ENCODE results near the gene RAB13.

The RAB13 gene

DNA sequence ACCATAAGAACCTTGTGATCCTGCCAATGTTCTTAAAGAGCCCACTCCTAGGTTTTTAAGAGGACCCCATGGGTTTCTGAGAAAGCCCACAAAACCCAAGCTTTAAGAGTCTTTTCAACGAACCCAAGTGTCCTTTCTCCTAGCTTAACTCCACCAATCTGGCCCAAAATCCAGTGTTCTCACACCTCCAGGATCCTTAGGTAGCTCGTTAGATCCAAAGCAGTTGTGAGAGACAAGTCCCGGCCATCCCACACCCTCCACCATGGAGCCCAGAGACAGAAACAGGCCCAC lies 41.4 kb downstream of the RAB13 start:
- Mint-ChIP-seq H3K27me3 (no peaks in the 10 kb centered on the region), H3K4me1 (peaks cover 54% of the 10 kb centered on the region), H3K27ac (ENCODE audit: low read depth) (peak overlapping the region; percentile 95), H3K36me3 (ENCODE audit: insufficient read depth) (peaks cover 54% of the 10 kb centered on the region), H3K9me3 (no peaks in the 10 kb centered on the region), H3K4me3 (peak overlapping the region; percentile 81)
- DNase-seq (ENCODE audit: low spot score in 2 of 2) (no peak), ATAC-seq (replicated peaks; ENCODE audit: extremely low read depth, poor library complexity, severe bottlenecking) (no peak)

DNA sequence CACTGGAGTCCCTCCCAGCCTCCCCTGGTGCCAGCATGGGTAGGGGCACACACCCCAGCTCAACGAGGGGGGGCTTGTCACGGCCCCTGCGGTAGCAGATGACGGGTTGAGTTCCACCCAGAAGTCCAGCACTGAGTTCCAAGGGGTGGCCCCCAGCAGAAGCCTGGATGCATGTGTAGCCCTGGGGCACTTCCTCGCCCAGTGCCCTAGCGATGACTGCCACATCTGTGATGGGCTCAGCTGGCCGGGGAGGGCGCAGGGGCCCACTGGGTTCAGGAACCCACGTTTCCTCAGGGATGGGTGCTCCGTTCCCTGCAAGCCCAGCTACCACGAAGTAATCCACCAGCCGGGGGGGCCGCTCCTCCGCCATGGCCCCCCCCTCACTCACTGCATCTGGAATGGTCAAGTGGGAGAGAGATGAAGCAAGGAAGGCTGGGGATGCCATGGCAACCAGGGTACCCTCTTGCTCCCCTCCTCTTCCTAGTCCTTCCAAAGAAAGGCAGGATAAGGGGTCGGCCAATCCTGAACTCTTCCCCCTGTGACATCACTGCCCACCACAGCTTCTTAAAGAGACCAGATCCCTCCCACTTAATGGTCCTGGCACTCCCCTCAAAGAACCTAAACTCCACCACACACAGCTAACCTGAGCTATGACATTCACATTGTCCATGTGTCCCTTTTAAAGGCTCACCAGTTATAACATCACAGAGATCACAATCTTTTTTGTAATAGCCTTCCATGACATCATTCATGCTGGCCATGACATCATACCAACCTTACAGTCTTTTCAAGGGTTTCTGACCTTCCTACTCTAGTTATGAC lies 41.9 kb downstream of the RAB13 start:
- DNase-seq (ENCODE audit: low spot score in 2 of 2) (no peak), ATAC-seq (replicated peaks; ENCODE audit: extremely low read depth, poor library complexity, severe bottlenecking) (no peak)
- peak overlapping the region; percentile 81 for H3K4me3 Mint-ChIP-seq
- peaks cover 59% of the 10 kb centered on the region for H3K36me3 Mint-ChIP-seq (ENCODE audit: insufficient read depth)
- peak overlapping the region; percentile 95 for H3K27ac Mint-ChIP-seq (ENCODE audit: low read depth)
- peaks cover 54% of the 10 kb centered on the region for H3K4me1 Mint-ChIP-seq
- H3K27me3 Mint-ChIP-seq = no peaks in the 10 kb centered on the region
- H3K9me3 Mint-ChIP-seq = no peaks in the 10 kb centered on the region

- H3K9me3 Mint-ChIP-seq = no peaks in the 10 kb centered on the region
- peaks cover 54% of the 10 kb centered on the region for H3K4me1 Mint-ChIP-seq
- ATAC-seq (replicated peaks; ENCODE audit: extremely low read depth, poor library complexity, severe bottlenecking) (no peak), DNase-seq (ENCODE audit: low spot score in 2 of 2) (no peak)
- peak overlapping the region; percentile 72 for H3K27ac Mint-ChIP-seq (ENCODE audit: low read depth)
- H3K27me3 Mint-ChIP-seq = no peaks in the 10 kb centered on the region
- peaks cover 56% of the 10 kb centered on the region for H3K36me3 Mint-ChIP-seq (ENCODE audit: insufficient read depth)
- H3K4me3 Mint-ChIP-seq = peak overlapping the region; percentile 16
Measured at GRCh38 chr1:153942766-153943549, 43.2 kb downstream of the RAB13 start.

DNA sequence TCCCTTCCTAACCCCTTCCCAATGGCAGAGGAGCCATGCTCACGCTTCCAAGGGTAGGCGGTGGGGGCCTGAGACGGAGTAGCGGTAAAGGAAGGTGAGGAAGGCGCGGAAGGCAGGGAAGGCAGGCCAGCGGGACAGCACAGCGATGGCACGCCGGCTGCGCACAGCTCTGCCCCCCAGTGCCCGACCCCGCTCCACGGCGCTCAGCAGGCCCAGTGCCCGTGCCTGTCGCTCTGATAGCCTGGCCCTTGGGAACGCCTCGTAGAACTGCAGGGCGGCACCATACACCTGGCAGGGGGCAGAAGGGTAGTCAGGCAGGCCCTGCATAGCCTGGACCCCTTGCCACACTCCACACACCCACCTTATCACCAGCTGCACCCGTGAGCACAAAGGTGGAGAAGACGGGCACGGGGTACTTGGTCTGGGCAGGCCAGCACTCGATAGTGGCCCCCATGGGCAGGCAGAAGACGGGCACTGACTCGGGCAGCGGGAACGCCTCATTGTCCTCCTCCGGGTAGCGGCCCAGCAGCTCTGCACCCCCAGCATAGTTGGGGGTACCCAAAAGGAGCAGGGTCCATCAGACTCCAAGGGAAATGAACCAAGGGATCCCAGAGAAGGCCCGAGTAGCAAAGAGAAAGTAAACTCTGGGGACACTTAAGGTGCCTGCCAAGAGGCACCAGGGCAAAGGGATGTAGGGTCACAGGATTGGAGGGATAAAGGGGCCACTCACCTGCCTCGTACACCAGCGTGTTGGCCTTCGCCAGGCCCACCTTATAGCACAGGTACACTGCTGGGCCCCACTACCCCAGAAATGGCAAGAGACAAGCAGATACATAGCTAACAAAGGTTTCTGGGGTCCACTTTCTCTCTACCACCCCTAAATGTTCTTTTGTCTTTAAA lies 44.1 kb downstream of the RAB13 start:
- peaks cover 56% of the 10 kb centered on the region for H3K4me1 Mint-ChIP-seq
- no peaks in the 10 kb centered on the region for H3K27me3 Mint-ChIP-seq
- H3K27ac Mint-ChIP-seq (ENCODE audit: low read depth) = peak overlapping the region; percentile 72
- H3K4me3 Mint-ChIP-seq = no peak overlapping the region
- peaks cover 59% of the 10 kb centered on the region for H3K36me3 Mint-ChIP-seq (ENCODE audit: insufficient read depth)
- DNase-seq (ENCODE audit: low spot score in 2 of 2) (no peak), ATAC-seq (replicated peaks; ENCODE audit: extremely low read depth, poor library complexity, severe bottlenecking) (no peak)
- H3K9me3 Mint-ChIP-seq = no peaks in the 10 kb centered on the region

- no peak for DNase-seq (ENCODE audit: low spot score in 2 of 2)
- Mint-ChIP-seq H3K4me1 (peaks cover 51% of the 10 kb centered on the region), H3K27me3 (no peaks in the 10 kb centered on the region), H3K9me3 (no peaks in the 10 kb centered on the region), H3K27ac (ENCODE audit: low read depth) (peak overlapping the region; percentile 72), H3K36me3 (ENCODE audit: insufficient read depth) (peaks cover 60% of the 10 kb centered on the region), H3K4me3 (no peak overlapping the region)
- no peak for ATAC-seq (replicated peaks; ENCODE audit: extremely low read depth, poor library complexity, severe bottlenecking)
Measured at GRCh38 chr1:153940756-153941155, 45.4 kb downstream of the RAB13 start.

DNA sequence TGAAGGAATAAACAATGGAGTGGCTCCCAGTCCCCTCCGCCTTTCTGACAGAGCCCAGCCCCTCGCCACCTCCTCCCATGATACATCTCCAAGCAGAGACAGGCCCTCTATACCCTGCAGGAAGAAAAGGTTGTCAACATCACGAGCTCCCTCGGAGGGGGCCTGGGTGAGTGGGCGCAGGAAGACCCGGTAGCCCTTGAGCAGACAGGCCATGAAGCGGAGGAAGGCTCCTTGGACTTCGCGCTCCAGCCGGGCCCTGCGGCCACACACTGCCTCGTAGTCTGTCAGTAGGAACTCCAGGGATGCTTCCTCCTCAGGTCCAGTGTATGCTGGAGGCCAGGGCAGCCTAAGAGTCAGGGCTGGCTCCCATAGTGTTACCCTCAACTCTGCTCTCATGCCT lies 46.7 kb downstream of the RAB13 start:
- H3K27me3 Mint-ChIP-seq = no peaks in the 10 kb centered on the region
- no peak for ATAC-seq (replicated peaks; ENCODE audit: extremely low read depth, poor library complexity, severe bottlenecking)
- H3K36me3 Mint-ChIP-seq (ENCODE audit: insufficient read depth) = peaks cover 58% of the 10 kb centered on the region
- DNase-seq (ENCODE audit: low spot score in 2 of 2) = no peak
- no peak overlapping the region for H3K4me3 Mint-ChIP-seq
- no peak overlapping the region for H3K27ac Mint-ChIP-seq (ENCODE audit: low read depth)
- peaks cover 38% of the 10 kb centered on the region for H3K4me1 Mint-ChIP-seq
- no peaks in the 10 kb centered on the region for H3K9me3 Mint-ChIP-seq

DNA sequence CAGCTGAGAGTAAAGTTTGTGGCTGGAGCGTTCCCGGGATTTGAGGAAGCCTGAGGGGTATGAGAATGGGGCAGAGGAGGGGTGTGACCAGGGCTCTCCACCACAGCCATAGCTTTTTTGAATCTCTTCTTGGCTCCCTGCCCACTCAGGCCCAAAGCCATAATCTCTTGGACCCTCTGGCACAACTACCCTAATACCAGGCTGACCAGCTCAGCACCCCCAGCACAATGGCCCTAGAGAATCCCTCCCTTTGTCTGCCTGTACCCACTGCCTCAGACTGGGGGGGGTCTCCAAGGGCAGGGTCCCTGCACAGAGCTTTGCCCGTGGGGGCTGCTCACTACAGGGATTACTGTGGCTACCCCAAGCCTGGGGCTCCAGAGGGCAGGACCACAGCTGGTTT lies 47.1 kb downstream of the RAB13 start:
- ATAC-seq (replicated peaks; ENCODE audit: extremely low read depth, poor library complexity, severe bottlenecking) = no peak

GRCh38 chr1:153937331-153937730 lies 48.8 kb downstream of the RAB13 start:
- peaks cover 18% of the 10 kb centered on the region for H3K4me1 Mint-ChIP-seq
- H3K9me3 Mint-ChIP-seq = no peaks in the 10 kb centered on the region
- ATAC-seq (replicated peaks; ENCODE audit: extremely low read depth, poor library complexity, severe bottlenecking) (no peak), DNase-seq (ENCODE audit: low spot score in 2 of 2) (no peak)
- no peak overlapping the region for H3K4me3 Mint-ChIP-seq
- no peaks in the 10 kb centered on the region for H3K27me3 Mint-ChIP-seq
- peaks cover 56% of the 10 kb centered on the region for H3K36me3 Mint-ChIP-seq (ENCODE audit: insufficient read depth)
- H3K27ac Mint-ChIP-seq (ENCODE audit: low read depth) = no peak overlapping the region

More for the DNA sequence above, 47.1 kb downstream of the RAB13 start:
- H3K9me3 Mint-ChIP-seq = no peaks in the 10 kb centered on the region
- H3K4me3 Mint-ChIP-seq = no peak overlapping the region
- DNase-seq (ENCODE audit: low spot score in 2 of 2) = no peak
- no peak overlapping the region for H3K27ac Mint-ChIP-seq (ENCODE audit: low read depth)
- peaks cover 34% of the 10 kb centered on the region for H3K4me1 Mint-ChIP-seq
- H3K27me3 Mint-ChIP-seq = no peaks in the 10 kb centered on the region
- H3K36me3 Mint-ChIP-seq (ENCODE audit: insufficient read depth) = peaks cover 60% of the 10 kb centered on the region

DNA sequence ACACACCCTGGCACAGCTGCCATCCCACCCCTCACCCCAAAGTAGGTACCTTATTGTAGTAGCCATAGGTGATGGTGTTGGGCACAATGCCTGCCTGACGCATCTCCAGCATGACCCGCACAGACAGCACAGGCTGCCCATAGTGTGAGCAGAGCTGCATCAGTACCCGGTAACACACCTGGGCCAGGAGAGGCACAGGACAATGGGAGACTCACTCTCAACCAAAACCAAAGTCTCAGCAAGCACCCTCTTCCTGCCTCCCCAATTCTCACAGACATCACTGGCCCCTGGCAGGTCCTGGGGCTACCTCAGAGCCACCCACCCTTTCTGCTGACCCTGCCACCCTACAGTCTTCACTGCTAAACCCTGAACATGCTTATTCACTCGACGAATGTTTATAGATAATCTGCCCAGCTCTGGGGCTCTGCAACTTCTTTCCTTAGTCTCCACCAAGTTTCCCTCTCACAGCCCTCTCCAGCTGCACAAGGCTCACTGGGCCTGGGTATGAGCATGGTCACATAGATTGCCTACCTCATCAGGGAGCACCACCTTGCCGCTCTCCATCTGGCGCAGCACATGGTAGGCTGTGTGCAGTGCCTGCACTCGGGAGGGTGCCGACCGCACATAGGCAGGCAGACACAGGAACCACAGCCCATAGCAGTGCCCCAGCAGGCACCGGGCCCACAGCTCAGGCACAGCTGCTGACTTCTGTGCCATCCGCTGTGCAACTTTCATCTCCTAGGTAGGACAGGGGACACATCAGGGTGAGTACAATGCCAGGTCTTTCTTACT lies 49.9 kb downstream of the RAB13 start:
- Mint-ChIP-seq H3K27me3 (no peaks in the 10 kb centered on the region), H3K27ac (ENCODE audit: low read depth) (no peak overlapping the region), H3K4me1 (peaks cover 15% of the 10 kb centered on the region), H3K4me3 (no peak overlapping the region), H3K36me3 (ENCODE audit: insufficient read depth) (peaks cover 61% of the 10 kb centered on the region), H3K9me3 (no peaks in the 10 kb centered on the region)
- no peak for ATAC-seq (replicated peaks; ENCODE audit: extremely low read depth, poor library complexity, severe bottlenecking)
- no peak for DNase-seq (ENCODE audit: low spot score in 2 of 2)

GRCh38 chr1:153934746-153935145 lies 51.4 kb downstream of the RAB13 start:
- no peak for ATAC-seq (replicated peaks; ENCODE audit: extremely low read depth, poor library complexity, severe bottlenecking)
- Mint-ChIP-seq H3K9me3 (no peaks in the 10 kb centered on the region), H3K27me3 (no peaks in the 10 kb centered on the region), H3K4me1 (peaks cover 5% of the 10 kb centered on the region), H3K4me3 (no peak overlapping the region), H3K36me3 (ENCODE audit: insufficient read depth) (peaks cover 54% of the 10 kb centered on the region), H3K27ac (ENCODE audit: low read depth) (peak overlapping the region; percentile 44)
- no peak for DNase-seq (ENCODE audit: low spot score in 2 of 2)

DNA sequence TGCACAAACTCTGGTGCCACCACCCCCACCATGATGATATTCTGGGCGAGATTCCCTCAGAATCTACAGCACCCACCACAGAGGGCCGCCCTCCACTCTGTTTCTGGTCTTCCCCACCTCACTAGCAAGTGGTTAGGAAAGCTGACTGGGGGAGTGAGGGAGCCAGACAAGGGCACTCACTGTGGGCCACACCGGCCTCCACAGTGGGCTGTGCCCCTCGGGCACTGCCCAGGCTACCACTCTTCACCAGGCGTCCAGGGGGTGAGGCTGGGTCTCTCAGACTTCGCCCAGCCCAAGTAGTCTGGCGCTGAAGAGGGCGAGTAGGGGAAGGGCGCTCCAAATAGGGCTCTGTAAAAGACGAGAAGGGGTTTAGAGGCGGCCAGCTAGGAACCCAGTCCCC lies 52.2 kb downstream of the RAB13 start:
- Mint-ChIP-seq H3K4me3 (no peak overlapping the region), H3K27ac (ENCODE audit: low read depth) (no peak overlapping the region), H3K4me1 (peaks cover 8% of the 10 kb centered on the region), H3K27me3 (no peaks in the 10 kb centered on the region), H3K9me3 (no peaks in the 10 kb centered on the region), H3K36me3 (ENCODE audit: insufficient read depth) (peaks cover 49% of the 10 kb centered on the region)
- ATAC-seq (replicated peaks; ENCODE audit: extremely low read depth, poor library complexity, severe bottlenecking) = no peak
- DNase-seq (ENCODE audit: low spot score in 2 of 2) = no peak

DNA sequence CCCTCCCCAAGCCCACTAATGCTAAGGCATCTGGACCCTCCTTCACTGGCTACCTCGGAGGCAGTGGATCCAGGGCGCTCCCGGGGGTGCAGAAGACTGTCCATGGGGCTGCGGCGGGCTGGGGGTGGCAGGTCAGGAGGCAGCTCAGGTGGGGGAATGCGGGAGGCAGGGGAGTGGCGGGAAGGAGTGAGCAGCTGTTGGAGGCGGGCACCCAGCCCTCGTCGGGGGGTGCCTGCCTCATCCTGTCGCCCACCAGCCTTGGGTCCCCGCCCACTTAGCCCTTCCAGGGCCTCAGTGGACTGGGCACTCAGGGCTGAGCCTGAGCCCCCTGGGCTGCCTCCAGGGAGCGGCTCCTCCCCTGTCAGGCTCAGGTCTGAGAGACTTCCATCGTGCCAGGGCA lies 52.7 kb downstream of the RAB13 start:
- no peak overlapping the region for H3K4me3 Mint-ChIP-seq
- ATAC-seq (replicated peaks; ENCODE audit: extremely low read depth, poor library complexity, severe bottlenecking) = no peak
- no peak overlapping the region for H3K27ac Mint-ChIP-seq (ENCODE audit: low read depth)

More for the DNA sequence above, 52.7 kb downstream of the RAB13 start:
- Mint-ChIP-seq H3K9me3 (no peaks in the 10 kb centered on the region), H3K4me1 (peaks cover 13% of the 10 kb centered on the region), H3K36me3 (ENCODE audit: insufficient read depth) (peaks cover 47% of the 10 kb centered on the region), H3K27me3 (no peaks in the 10 kb centered on the region)
- DNase-seq (ENCODE audit: low spot score in 2 of 2) = no peak

Data from central memory CD8-positive, alpha-beta T cell (primary cell).